GM10266 (cell line): ENCODE measurements around the gene CHRNA7.

Experiments used
- DNase-seq: peaks from one replicate; pipeline ENCODE4 v3.0.0; 2012; ENCODE audit errors: extremely low spot score
- TF ChIP-seq, protein P1 (sequence below): IDR thresholded peaks from 2 replicates; pipeline ENCODE4 v1.5.1; 2012; ENCODE audit warnings: mild to moderate bottlenecking, low read depth; ENCODE audit not compliant: control insufficient read depth, insufficient read depth; ENCODE audit errors: missing control alignments

Gene CHRNA7

DNA sequence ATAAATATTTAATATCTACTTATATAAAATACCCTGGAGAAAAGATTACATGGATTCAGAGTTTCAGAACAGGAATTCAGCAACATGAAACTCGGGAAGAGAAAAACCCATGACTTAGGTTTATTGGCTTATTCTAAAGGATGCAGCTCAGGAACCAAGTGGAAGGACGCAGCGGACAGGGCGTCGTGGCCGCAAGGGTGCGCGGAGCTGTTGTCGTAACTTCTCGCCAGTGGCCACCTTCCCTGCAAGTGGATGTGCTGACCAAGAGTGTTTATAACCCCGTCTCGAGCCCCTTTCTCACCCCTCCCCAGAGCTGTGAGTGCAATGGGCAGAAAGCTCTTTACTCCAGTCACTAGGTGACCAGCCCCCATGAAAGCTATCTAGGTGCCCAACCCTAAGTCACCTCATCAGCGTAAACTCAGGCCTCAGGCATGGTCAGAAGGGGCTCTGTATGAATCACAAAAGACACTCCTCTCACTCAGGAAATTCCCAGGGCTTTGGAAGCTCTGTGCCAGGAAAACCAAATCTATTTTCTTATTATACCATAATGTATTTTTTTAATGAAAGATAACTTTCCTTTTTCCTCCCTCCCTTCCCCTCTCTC is 77.3 kb downstream of the CHRNA7 start:
- DNase-seq: no peak
- TF ChIP-seq, protein P1, sequence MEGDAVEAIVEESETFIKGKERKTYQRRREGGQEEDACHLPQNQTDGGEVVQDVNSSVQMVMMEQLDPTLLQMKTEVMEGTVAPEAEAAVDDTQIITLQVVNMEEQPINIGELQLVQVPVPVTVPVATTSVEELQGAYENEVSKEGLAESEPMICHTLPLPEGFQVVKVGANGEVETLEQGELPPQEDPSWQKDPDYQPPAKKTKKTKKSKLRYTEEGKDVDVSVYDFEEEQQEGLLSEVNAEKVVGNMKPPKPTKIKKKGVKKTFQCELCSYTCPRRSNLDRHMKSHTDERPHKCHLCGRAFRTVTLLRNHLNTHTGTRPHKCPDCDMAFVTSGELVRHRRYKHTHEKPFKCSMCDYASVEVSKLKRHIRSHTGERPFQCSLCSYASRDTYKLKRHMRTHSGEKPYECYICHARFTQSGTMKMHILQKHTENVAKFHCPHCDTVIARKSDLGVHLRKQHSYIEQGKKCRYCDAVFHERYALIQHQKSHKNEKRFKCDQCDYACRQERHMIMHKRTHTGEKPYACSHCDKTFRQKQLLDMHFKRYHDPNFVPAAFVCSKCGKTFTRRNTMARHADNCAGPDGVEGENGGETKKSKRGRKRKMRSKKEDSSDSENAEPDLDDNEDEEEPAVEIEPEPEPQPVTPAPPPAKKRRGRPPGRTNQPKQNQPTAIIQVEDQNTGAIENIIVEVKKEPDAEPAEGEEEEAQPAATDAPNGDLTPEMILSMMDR: no peak

DNA sequence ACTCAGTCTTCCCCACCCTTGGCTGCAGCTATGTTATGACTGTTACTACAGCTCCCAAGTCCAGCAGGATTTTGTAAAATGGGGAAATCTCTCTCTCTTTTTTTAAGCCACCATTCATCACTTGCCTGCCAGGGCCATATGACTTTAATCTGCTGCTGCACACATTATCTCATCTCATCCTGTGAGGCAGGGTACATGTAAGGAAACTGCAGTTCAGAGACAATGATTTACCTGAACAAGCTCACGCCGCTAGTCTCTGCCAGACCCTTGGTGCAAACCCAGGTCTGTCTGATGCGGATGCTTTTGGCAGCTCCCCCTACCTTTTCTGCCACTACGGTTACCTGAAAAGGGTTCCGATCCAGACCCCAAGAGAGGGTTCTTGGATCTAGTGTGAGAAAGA is 78.3 kb downstream of the CHRNA7 start:
- TF ChIP-seq, protein P1: no peak
- DNase-seq: no peak

DNA sequence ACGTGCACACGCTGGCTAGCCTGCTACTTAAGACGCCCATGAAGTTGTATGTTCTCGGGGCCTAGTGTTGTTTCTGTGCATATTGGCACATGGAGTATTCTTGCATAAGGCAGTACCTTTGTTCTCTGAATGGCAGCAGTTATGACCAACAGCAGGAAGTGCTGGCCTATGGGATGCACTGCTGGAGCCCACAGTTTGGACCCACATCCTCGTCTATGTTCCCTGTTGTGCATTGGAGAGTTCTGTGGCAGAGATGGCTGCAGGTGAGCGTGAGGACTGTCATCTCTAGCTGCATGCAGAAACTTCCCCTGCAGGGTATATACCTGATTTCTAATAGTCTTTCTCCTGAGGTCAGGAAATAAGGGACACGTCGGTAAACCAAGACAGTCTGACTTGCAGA is 81.8 kb downstream of the CHRNA7 start:
- TF ChIP-seq, protein P1: no peak
- DNase-seq: no peak

DNA sequence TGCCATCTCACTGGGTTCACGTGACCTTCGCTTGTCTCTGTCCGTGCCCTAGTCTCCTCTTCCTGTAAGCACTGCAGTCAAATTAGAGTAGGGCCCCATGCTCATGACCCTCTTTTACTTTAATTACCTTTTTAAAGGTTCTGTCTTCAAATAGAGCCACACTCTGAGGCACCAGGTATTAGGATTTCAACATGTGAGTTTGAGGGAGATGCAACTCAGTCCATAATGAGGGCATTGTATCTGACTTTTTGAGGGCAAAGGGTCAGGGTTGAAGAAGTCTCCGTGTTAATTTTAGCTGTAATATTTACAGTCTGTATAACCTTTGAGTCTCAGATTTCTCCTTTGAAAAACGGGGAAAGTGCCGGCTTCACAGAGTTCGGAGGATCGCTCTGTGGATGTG is 82.9 kb downstream of the CHRNA7 start:
- TF ChIP-seq, protein P1: no peak

DNA sequence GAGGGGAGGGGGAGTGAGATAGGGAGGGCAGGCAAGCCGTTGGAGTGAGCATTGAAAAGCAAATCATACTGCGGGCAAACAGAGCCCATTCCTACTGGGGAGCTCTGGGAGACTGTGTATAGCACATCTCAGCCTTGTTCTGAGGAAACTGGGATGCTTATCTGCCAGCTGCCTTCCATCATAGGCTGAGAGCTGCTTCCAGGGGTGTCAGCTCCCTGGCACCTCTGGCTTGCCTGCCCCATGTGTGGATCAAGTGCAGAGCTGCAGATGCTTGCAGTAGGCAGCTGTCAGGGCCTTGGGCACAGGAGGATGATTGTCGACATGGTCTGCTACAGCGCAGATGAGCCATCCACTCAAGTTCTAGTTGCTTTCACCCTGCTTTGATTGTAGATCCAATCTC is 86.8 kb downstream of the CHRNA7 start:
- TF ChIP-seq, protein P1: no peak
- DNase-seq: no peak

More for the DNA sequence above, 82.9 kb downstream of the CHRNA7 start:
- no peak for DNase-seq

DNA sequence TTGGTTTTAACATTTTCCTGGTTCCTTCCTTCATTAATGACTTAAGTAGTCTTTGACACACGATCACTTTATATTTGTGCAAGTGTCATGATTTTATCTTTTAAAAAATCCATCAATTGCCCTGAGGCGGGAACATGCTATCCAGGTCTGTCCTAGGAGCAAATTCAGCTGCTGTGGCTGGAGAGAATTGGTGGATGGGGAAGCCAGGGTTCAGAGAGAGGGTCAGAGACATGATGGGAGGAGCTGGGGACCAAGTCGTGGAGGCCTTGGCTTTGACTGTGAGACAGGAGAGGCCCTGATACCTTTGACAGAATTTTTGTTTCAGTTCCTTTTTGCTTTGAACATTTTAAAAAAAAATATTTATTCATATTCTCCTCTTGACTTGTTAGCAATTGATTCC is 89.0 kb downstream of the CHRNA7 start:
- no peak for DNase-seq
- TF ChIP-seq, protein P1: no peak

DNA sequence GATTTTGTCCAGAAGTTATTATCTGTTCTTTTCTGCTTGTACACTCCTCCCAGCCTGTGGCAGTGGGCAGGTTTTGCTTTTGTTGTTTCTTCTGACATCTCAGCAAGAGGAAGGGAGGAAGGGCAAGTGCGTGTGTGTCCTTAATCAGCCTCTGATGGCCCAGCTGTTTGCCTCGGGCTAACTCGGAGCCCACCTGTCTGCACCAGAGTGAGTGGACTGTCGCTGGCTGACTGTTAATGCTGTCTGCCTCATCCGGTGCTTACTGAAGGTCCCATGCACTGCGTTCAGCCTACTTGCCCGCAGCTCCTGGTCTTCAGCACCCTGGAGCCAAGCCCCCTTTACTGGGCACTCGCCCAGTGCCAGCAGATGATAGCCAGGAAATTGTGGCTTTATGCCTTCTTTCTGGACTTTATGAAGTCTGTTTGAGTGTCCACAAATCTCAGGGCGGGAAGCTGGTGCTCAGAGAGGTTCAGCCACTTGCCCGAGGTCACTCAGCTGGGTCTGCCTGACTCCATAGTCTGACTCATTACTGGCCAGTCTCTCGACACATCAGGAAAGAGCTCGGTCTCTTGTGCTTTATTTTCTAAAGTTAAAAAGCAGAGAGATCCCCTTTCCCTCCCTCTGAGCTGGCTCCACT is 89.5 kb downstream of the CHRNA7 start:
- TF ChIP-seq, protein P1: no peak
- DNase-seq: no peak
